A673 (cell line): Measurements from ENCODE around the gene CPO.

Experiments used
- EZH2 ChIP-seq: fragments of 200-600 bp; sonication (generic); IDR thresholded peaks from 2 replicates; pipeline ENCODE4 v1.6.1; 2017; ENCODE audit warnings: borderline replicate concordance, low read depth, mild to moderate bottlenecking, mixed read lengths, antibody characterized with exemption, low read length; ENCODE audit not compliant: poor library complexity, severe bottlenecking
- TF ChIP-seq, protein P1 (sequence below): fragments of 300-800, 200-600 bp; sonication (generic); conservative IDR thresholded peaks from 2 replicates; pipeline ENCODE4 v1.5.1; 2017; ENCODE audit warnings: low read depth, mild to moderate bottlenecking, antibody characterized with exemption, low read length, moderate library complexity, mixed read lengths

DNA sequence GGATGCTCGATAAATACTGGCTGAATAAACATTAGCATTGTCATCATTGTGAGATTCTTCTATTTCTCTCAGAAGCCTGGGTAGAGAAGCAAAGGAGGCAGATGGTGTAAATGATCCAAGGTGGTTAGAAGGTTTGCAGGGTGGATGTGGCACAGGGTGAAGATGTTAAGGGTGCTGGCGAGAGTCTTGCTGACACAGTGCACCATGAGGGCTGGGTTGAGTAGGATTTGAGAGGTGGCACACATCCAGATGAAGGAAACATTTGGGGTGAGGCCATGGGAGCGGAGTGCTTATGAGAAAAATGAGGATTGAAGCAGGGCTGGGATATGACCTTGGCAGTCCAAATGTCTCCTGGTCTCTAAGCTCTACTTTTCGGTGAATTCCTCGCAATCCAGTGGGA is 17.8 kb upstream of the CPO start:
- TF ChIP-seq EZH2, result no peak
- TF ChIP-seq, protein P1, sequence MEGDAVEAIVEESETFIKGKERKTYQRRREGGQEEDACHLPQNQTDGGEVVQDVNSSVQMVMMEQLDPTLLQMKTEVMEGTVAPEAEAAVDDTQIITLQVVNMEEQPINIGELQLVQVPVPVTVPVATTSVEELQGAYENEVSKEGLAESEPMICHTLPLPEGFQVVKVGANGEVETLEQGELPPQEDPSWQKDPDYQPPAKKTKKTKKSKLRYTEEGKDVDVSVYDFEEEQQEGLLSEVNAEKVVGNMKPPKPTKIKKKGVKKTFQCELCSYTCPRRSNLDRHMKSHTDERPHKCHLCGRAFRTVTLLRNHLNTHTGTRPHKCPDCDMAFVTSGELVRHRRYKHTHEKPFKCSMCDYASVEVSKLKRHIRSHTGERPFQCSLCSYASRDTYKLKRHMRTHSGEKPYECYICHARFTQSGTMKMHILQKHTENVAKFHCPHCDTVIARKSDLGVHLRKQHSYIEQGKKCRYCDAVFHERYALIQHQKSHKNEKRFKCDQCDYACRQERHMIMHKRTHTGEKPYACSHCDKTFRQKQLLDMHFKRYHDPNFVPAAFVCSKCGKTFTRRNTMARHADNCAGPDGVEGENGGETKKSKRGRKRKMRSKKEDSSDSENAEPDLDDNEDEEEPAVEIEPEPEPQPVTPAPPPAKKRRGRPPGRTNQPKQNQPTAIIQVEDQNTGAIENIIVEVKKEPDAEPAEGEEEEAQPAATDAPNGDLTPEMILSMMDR, result no peak
